HEK293 (cell line): ENCODE results near the gene RHOV.

Source experiments
- ZNF302 ChIP-seq: fragments of 450-650 bp; formaldehyde crosslinking; IDR thresholded peaks from 2 replicates; pipeline ENCODE4 v1.5.1; 2016; ENCODE audit warnings: missing biosample characterization, missing genetic modification characterization, low read depth
- ZNF366 ChIP-seq: fragments of 450-650 bp; formaldehyde crosslinking; conservative IDR thresholded peaks from 2 replicates; pipeline ENCODE4 v1.5.1; 2016; ENCODE audit warnings: missing biosample characterization, missing genetic modification characterization
- ZNF510 ChIP-seq: fragments of 450-650 bp; formaldehyde crosslinking; IDR thresholded peaks from 2 replicates; pipeline ENCODE4 v1.5.1; 2018; ENCODE audit warnings: mild to moderate bottlenecking, missing genetic modification characterization, missing biosample characterization; ENCODE audit not compliant: insufficient replicate concordance
- TF ChIP-seq, protein P1 (sequence below): sonication (generic); formaldehyde crosslinking; IDR thresholded peaks from 2 replicates; pipeline ENCODE4 v1.8.1; 2022; ENCODE audit warnings: mild to moderate bottlenecking, moderate library complexity, missing genetic modification reagents

DNA sequence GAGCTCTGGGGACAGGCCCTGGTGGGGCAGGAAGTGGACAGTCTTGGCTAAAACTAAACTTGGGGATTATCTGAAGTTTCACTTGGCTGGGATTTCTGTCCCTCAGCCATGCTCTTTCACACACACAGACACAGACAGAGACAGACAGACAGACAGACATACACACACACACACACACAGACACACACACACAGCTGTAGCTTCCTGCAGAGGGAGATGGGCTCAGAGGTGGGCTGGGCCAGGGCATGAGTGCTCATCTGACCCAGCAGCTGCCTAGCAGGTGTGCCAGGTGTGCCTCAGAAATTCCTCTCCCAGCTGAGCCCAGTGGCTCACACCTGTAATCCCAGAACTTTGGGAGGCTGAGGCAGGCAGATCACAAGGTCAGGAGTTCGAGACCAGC, 3.3 kb downstream of the RHOV start:
- TF ChIP-seq ZNF510 (no peak), ZNF302 (tag by site-specific recombination) (no peak), ZNF366 (no peak)
- TF ChIP-seq, protein P1, sequence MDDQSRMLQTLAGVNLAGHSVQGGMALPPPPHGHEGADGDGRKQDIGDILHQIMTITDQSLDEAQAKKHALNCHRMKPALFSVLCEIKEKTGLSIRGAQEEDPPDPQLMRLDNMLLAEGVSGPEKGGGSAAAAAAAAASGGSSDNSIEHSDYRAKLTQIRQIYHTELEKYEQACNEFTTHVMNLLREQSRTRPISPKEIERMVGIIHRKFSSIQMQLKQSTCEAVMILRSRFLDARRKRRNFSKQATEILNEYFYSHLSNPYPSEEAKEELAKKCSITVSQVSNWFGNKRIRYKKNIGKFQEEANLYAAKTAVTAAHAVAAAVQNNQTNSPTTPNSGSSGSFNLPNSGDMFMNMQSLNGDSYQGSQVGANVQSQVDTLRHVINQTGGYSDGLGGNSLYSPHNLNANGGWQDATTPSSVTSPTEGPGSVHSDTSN (CRISPR knock-in tag): no peak
